SK-N-SH treated with all-trans-retinoic acid at 6 μM for 48 hours (cell line): ENCODE measurements around the gene GDPD4.

ENCODE experiments used
- ARNTL ChIP-seq: fragments of 450-650 bp; formaldehyde crosslinking; IDR thresholded peaks from 2 replicates; pipeline ENCODE4 v1.5.0; 2020; ENCODE audit warnings: low read depth, mild to moderate bottlenecking, moderate library complexity, borderline replicate concordance
- BACH2 ChIP-seq: fragments of 250-450 bp; sonication (Bioruptor Pico); IDR thresholded peaks from 2 replicates; pipeline ENCODE4 v1.9.0; 2021; ENCODE audit warnings: mild to moderate bottlenecking, borderline replicate concordance
- CREB5 ChIP-seq: fragments of 250-450 bp; sonication (Bioruptor Pico); IDR thresholded peaks from 2 replicates; pipeline ENCODE4 v1.5.1; 2020; ENCODE audit warnings: low read depth, mild to moderate bottlenecking, moderate library complexity
- CSDC2 ChIP-seq: fragments of 250-450 bp; sonication (Bioruptor Pico); IDR thresholded peaks from 2 replicates; pipeline ENCODE4 v1.5.0; 2020; ENCODE audit warnings: mild to moderate bottlenecking, moderate library complexity
- ESRRG ChIP-seq: fragments of 250-450 bp; sonication (Bioruptor Pico); IDR thresholded peaks from 2 replicates; pipeline ENCODE4 v1.6.1; 2021; ENCODE audit warnings: mild to moderate bottlenecking
- GLIS3 ChIP-seq: fragments of 250-450 bp; sonication (Bioruptor Pico); IDR thresholded peaks from 2 replicates; pipeline ENCODE4 v1.5.0; 2020; ENCODE audit warnings: mild to moderate bottlenecking, moderate library complexity
- OSR1 ChIP-seq: fragments of 250-450 bp; sonication (Bioruptor Pico); IDR thresholded peaks from 2 replicates; pipeline ENCODE4 v1.8.0; 2022; ENCODE audit warnings: moderate library complexity, mild to moderate bottlenecking, inconsistent platforms
- PATZ1 ChIP-seq: fragments of 250-450 bp; sonication (Bioruptor Pico); IDR thresholded peaks from 2 replicates; pipeline ENCODE4 v1.8.0; 2020; ENCODE audit warnings: mild to moderate bottlenecking, moderate library complexity, borderline replicate concordance
- SNAI2 ChIP-seq: fragments of 250-450 bp; sonication (Bioruptor Pico); IDR thresholded peaks from 2 replicates; pipeline ENCODE4 v1.5.0; 2020; ENCODE audit warnings: mild to moderate bottlenecking, moderate library complexity
- ZFP3 ChIP-seq: fragments of 250-450 bp; sonication (Bioruptor Pico); IDR thresholded peaks from 2 replicates; pipeline ENCODE4 v1.5.0; 2020; ENCODE audit warnings: mild to moderate bottlenecking, moderate library complexity
- ZFP30 ChIP-seq: fragments of 450-650 bp; formaldehyde crosslinking; IDR thresholded peaks from 2 replicates; pipeline ENCODE4 v1.5.0; 2022; ENCODE audit warnings: mild to moderate bottlenecking, moderate library complexity
- ZNF8 ChIP-seq: fragments of 450-650 bp; formaldehyde crosslinking; IDR thresholded peaks from 2 replicates; pipeline ENCODE4 v1.5.0; 2020; ENCODE audit warnings: mild to moderate bottlenecking, moderate library complexity

DNA sequence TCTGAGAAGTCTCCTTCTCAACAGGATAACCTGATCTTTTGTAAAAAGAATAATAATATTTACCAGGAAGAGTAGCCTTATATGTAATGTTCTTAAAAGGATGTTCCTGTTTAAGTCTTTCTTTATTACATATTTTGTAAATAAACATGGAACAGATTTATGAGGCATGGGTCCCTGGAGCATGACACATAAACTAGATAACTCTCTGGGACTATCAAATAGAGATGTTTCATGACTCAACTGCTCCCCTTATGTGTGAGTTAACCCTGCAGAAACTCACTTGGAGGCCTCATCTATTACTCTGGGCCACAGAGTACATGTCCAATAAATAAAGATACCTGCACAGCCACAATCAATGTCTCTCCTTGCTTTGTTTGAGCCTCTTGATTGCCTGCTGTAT, 64.6 kb downstream of the GDPD4 start:
- TF ChIP-seq ESRRG (CRISPR knock-in tag) = no peak
- TF ChIP-seq BACH2 = no peak
- TF ChIP-seq CREB5 (CRISPR knock-in tag) = no peak
- no peak for TF ChIP-seq CSDC2 (CRISPR knock-in tag)
- no peak for TF ChIP-seq GLIS3 (CRISPR knock-in tag)
- TF ChIP-seq ZFP3 (CRISPR knock-in tag) = no peak
- no peak for TF ChIP-seq SNAI2 (CRISPR knock-in tag)
- TF ChIP-seq ZFP30 (CRISPR knock-in tag) = no peak
- no peak for TF ChIP-seq OSR1 (CRISPR knock-in tag)
- TF ChIP-seq ARNTL = no peak
- TF ChIP-seq PATZ1 = no peak
- TF ChIP-seq ZNF8 (CRISPR knock-in tag) = no peak
